Activated naive CD8-positive, alpha-beta T cell treated with anti-CD3 and anti-CD28 coated beads, Interleukin-2, amount 50 U/mL, for 16 hours (primary cell): ENCODE data around the gene PDZRN3.
"Not testable (repeated sequence)": the region's sequence is repeated elsewhere in the genome, so short reads cannot be mapped to it uniquely, and the experiment has no call there.

Experiments
- DNase-seq: peaks from one replicate; pipeline ENCODE4 v3.0.0-alpha.2; 2020; ENCODE audit warnings: low read depth, low spot score

PDZRN3 gene

GRCh38 chr3:73591286-73591800 lies 33.4 kb downstream of the PDZRN3 start:
- DNase-seq = no peak

GRCh38 chr3:73586628-73587027 lies 38.1 kb downstream of the PDZRN3 start:
- DNase-seq = no peak

DNA sequence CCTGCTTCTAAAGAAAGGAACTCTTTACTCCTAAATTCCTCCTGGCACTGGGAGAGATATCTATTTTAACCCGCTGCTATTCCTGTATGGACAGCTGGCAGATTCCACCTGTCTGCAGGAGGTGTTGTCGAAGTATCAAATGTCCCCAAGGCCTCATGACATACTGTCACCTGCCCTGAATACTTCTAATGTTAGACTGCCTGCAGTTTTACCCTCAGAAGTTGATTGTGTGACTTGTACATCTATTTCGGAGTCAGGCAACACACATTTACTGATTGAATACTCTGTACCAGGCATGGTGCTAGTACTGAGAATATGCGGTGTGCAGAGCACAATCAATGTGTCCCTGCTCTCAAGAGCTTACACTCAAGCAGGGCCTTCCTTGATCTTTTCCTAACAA lies 38.6 kb downstream of the PDZRN3 start:
- DNase-seq = no peak

DNA sequence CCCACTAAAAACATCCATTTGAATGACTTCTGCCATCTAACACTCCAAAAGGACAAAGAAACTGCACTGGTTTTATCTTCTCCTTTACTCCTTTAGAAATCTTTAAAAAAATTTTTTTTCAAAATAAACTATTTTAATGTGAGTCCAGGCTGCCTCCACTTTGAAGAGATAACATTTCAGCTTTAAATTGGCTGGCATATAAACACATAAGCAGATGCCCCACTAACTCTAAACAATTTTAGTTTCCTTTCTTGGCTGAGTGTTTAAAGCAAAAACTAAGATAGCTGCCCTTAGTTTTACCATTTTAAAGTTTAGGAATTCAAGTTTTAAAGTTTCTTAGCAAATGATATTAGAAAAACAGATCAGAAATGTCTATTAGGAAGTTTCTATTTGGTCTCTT lies 39.9 kb downstream of the PDZRN3 start:
- DNase-seq = no peak

DNA sequence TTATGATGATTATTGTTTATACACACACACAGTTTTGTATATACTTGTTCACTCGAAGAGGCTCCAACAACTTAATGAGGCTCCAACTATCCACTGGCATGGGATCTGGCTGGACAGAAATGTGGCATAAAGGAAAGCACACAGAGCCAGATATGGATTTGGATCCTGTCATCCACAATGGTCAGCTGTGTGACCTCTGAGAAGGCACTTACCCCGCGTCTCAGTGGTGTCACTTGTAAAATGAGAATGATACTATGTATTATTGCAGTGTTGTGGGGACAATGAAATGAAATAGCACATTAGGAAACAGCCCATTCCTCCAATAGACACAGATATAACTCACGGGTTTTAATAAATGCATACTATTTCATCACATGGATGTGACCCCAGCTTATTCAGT lies 42.2 kb downstream of the PDZRN3 start:
- no peak for DNase-seq

GRCh38 chr3:73581134-73581846 lies 43.5 kb downstream of the PDZRN3 start:
- DNase-seq = no peak

DNA sequence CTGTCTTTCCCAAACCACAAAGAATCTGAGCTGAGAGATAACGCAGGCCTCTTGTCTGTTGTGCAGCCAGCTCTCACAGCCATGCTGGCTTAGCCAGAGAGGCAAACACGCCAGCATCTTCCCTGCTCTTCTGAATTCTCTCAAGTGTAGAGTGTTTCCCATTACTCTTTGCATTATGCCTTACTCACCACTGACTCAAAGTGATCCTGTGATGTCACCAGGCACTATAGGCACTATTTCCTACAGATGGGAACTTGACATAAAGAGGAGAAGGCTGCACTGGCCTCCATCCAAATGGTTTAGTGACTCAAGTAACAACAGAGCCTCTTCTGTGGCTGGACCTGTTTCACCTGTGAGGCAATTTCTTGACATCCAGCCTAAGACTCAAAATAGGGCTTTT lies 44.4 kb downstream of the PDZRN3 start:
- no peak for DNase-seq

- no peak for DNase-seq
Observed at GRCh38 chr3:73577704-73578103, 47.0 kb downstream of the PDZRN3 start.

DNA sequence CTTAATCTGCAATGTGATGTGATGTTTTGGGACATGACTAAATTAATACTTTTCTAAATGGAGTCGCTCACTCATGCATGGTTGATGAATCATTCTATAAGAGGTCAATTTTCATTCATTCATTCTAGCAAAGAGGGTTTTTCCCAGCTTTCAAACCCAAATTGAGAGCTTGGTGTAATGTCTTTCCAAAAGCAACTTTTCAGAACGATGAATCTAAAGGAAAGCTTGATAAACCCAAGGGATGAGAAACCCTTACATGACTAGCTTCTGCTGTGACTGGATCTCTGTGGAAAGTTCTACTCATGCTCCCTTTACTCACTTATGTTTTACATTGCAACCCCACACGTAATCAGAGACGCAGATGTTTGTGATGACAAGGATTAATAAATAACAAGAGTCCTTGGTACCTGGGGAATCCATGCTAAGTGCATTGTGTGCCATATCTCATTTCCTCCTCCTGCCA lies 47.7 kb downstream of the PDZRN3 start:
- no peak for DNase-seq

DNA sequence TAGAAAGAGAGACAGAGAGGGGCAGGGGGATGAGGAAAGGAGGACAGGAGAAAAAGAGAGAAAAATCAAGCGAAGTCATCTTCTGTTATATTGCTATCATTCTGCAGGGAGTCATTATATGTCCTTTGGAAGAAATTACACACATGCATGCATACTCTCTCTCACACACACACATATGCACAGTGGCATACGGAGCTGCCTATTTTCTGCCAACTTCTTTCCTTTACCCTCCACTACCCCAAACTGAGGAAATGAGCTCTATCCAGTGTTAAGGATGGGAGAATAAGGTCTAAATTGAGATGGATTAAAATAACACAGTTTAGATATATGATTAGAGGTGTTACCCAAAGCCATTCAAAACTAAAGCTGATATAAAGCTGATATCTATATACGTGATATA lies 48.8 kb downstream of the PDZRN3 start:
- no peak for DNase-seq

GRCh38 chr3:73575519-73575918 lies 49.2 kb downstream of the PDZRN3 start:
- DNase-seq = no peak

DNA sequence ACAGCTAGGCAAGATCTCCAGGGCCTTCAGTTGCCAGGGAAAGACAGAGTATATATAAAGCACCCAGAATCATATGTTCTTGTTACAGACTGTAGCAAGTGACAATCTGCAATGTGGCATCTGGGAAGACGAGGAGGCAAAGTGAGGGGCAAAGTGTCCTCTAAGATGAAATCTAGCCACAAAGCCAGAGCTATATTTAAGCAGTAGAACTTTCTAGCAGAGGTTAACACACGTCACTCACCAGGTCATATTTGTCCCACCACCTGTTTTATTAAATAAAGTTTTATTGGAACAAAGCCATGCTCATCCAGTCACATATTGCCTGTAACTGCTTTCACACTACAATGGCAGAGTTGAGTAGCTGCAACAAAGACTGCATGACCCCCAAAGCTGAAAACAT lies 51.5 kb downstream of the PDZRN3 start:
- no peak for DNase-seq

GRCh38 chr3:73572368-73572767 lies 52.4 kb downstream of the PDZRN3 start:
- no peak for DNase-seq

GRCh38 chr3:73571238-73571794 lies 53.4 kb downstream of the PDZRN3 start:
- no peak for DNase-seq

DNA sequence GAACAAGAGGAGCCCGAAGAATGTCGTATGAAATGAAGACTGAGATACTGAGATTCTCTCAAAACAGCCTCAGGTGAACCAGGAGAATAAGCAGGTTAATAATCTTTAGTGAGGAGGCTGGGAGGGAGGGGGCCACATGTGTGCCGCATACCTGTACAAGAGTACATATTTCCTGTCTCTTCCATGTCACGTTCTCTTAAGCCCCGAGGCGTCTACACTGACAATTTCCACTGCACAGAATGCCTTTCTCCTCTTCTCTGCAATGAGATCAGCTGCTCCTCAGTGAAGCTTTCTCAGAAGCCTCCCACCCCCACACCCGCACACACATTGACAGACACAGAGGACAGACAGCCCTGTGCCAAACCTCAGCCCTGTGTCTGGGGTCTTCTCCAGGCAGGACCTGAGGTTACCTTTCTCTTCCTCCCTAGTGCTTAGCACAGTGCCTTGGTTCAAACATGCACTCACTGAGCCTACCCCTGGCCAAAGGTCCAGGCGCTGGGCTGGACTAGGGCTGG lies 55.4 kb downstream of the PDZRN3 start:
- DNase-seq = no peak

DNA sequence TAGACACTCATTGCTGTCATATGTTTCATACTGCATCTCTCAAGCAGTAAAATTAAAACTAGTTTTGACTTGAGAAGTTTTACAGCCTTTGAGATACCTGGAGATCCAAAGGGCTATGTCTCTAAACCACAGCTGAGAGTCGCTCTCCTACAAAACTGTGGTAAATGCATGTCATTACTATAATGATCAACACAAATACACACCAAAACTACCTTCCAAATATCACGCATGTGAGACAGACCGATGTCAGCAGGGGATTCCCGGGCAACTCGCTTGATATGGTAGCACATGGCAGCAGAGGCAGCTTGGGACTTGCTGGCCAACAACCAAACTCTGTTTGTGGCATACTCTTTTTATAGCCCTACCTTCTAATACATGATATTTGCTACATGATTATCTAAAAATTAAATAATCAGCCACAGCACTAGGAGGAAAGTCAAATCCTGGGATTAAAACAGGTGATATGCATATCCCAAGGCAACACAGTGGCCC lies 56.3 kb downstream of the PDZRN3 start:
- DNase-seq = no peak

DNA sequence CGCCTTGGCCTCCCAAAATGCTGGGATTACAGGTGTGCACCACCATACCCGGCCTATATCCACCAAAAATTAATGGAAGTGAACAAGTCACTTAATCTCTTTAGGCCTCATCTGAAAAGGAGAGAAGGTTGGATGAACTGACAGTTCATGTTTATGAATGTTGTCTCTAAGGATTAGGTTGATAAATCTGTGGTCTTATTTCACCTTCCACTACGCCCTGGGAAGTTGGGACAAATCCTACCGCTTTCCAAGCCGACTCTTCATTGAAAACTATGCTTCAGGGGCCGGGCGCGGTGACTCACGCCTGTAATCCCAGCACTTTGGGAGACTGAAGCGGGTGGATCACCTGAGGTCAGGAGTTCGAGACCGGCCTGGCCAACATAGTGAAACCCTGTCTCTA lies 59.4 kb downstream of the PDZRN3 start:
- DNase-seq = not testable (repeated sequence)

- no peak for DNase-seq
Observed at GRCh38 chr3:73563896-73564582, 60.7 kb downstream of the PDZRN3 start.

- no peak for DNase-seq
Observed at GRCh38 chr3:73561494-73561893, 63.2 kb downstream of the PDZRN3 start.

DNA sequence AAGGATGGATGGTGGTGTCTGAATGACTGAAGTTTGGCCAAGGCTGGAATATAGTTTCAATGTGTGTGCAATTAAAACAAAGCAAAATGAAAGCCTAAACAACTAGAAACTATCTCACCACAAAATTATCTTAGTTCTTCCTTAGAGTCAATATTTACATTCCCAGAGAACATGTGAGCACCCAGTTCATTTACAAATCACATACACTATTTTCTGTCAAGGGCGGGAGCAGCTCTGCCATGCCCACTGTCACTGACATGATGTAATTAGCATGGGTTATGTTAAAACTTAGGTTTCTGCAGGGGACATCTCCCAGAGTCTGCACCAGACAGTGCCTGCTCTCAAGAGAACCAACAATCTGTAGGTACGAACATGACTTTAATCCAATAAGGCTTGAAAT lies 65.0 kb downstream of the PDZRN3 start:
- DNase-seq = no peak

DNA sequence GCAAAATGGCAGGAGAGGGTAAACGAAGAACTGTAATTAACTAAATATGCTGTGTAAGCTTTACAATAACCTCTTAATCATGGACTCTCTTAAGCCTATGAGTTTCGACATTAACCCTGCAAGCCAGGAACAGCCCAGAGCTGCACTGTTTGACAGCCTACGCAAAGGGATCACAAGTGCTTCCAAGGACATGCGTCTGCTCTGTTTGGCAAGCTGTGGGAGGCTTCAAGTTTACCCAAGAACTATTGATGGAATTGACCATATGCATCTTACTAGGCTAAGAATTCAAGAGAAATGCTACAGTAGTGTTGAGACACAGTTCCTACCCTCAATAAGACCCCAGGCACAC lies 66.0 kb downstream of the PDZRN3 start:
- no peak for DNase-seq

- no peak for DNase-seq
Observed at GRCh38 chr3:73557986-73558726, 66.6 kb downstream of the PDZRN3 start.
